IPS-15b (cell line): ENCODE results near the gene BACH2.
"Not testable (repeated sequence)": the region's sequence is repeated elsewhere in the genome, so short reads cannot be mapped to it uniquely, and the experiment has no call there.

Source experiments
- H3K27me3 ChIP-seq: one replicate; pipeline ENCODE4 v1.6.1; 2013; ENCODE audit warnings: low read length; ENCODE audit not compliant: control insufficient read depth, insufficient read depth
- H3K36me3 ChIP-seq: one replicate; pipeline ENCODE4 v1.6.1; 2013; ENCODE audit warnings: low read length; ENCODE audit not compliant: control insufficient read depth, insufficient read depth
- H3K4me1 ChIP-seq: one replicate; pipeline ENCODE4 v1.6.1; 2013; ENCODE audit warnings: mild to moderate bottlenecking, low read length; ENCODE audit not compliant: control insufficient read depth, insufficient read depth
- H3K4me3 ChIP-seq: one replicate; pipeline ENCODE4 v1.5.1; 2013; ENCODE audit warnings: low read depth, low read length
- H3K9ac ChIP-seq: one replicate; pipeline ENCODE4 v1.6.1; 2013; ENCODE audit warnings: low read depth, mild to moderate bottlenecking, low read length
- H3K9me3 ChIP-seq: one replicate; pipeline ENCODE4 v1.6.1; 2013; ENCODE audit warnings: mild to moderate bottlenecking, low read length; ENCODE audit not compliant: control insufficient read depth, insufficient read depth

Gene BACH2

DNA sequence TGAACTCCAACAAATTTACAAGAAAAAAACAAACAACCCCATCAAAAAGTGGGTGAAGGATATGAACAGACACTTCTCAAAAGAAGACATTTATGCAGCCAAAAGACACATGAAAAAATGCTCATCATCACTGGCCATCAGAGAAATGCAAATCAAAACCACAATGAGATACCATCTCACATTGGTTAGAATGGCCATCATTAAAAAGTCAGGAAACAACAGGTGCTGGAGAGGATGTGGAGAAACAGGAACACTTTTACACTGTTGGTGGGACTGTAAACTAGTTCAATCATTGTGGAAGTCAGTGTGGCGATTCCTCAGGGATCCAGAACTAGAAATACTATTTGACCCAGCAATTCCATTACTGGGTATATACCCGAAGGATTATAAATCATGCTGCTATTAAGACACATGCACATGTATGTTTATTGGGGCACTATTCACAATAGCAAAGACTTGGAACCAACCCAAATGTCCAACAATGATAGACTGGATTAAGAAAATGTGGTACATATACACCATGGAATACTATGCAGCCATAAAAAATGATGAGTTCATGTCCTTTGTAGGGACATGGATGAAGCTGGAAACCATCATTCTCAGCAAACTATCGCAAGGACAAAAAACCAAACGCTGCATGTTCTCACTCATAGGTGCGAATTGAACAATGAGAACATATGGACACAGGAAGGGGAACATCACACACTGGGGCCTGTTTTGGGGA lies 264.0 kb downstream of the BACH2 start:
- not testable (repeated sequence) for H3K27me3 ChIP-seq, H3K36me3 ChIP-seq, H3K9ac ChIP-seq, H3K9me3 ChIP-seq, H3K4me3 ChIP-seq, H3K4me1 ChIP-seq

DNA sequence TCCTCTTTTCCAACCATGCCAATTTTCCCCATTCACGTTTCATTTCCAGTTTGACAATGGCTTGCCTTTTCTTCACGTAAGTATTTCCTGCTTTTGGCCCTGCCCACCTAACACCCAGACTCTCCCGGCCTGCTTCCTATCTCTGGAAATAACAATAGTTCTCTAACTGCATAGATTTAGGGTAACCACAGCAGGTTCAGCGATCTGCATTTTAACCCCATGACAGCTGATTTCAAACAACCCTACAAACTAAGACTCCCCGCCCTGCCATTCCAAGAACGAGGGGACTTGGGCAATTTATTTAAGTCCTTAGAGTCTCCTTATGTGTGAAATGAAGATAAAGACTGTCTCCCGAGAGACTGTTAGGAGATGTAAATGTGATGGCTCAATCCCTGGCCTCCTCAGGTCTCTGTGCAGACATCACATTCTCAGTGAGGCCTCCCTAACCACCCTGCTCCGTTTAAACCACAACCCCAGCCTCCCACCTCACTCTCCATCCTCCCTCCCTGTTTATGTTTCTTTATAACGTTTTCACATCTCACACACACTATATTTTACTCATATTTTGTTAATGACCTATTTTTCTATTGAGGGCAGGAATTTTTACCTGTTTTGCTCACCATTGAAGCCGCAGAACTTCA lies 267.5 kb downstream of the BACH2 start:
- Histone ChIP-seq H3K9ac (no peak overlapping the region), H3K9me3 (no peaks in the 10 kb centered on the region), H3K4me3 (no peak overlapping the region), H3K27me3 (no peaks in the 10 kb centered on the region), H3K4me1 (no peaks in the 10 kb centered on the region), H3K36me3 (no peaks in the 10 kb centered on the region)

DNA sequence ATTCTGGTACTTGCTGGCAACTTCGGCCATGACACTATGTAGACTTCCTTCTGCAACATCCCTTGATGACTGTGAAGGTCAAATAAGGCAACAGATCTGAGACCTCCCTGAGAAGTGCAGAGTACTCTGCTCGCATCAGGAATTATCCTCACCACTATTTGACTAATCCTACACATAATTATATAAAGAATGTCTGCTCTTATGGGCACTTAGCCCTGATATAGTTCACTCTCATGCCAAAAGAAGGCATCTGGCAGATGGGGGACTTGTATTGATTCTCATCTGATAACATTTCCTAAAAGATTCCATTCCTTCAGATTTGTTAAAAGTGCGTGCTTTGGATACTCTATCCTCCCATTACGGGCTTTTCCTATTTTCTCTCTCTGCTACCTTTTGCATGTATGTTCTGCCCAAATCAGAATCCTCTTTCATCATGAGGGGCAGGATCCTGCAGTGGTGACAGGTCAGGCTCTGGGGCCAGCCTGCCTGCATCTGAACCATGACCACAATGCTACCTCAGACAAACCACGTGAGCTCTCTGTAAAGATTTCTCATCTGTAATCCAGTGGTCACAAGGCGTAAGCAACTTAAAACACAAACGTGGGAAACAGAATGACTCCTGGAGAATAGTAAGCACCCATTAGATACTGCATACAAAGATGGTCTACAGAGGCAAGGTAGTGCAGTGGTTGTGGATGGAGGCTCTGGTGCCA lies 268.4 kb downstream of the BACH2 start:
- no peak overlapping the region for H3K4me3 ChIP-seq
- no peaks in the 10 kb centered on the region for H3K4me1 ChIP-seq
- H3K9me3 ChIP-seq: no peaks in the 10 kb centered on the region
- no peak overlapping the region for H3K9ac ChIP-seq
- no peaks in the 10 kb centered on the region for H3K27me3 ChIP-seq
- no peaks in the 10 kb centered on the region for H3K36me3 ChIP-seq

DNA sequence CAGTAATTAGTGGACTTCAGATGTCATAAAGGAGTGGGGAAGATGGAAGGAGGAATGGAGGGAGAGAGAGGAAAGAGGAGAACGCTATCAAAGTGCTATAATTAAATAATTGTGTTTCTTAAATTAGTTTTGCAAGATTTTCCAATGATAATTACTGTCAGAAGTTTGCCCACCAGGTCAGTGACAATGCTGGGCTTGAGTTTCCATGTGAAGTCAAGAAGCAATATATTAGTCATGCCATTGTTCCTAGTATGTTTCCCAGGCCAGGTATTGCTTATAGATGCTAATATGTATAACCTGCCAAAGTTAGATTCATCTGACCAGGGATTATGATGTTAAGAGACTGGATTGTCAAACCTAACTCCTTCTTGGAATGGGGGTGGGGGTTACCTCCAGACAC lies 270.4 kb downstream of the BACH2 start:
- no peaks in the 10 kb centered on the region for H3K36me3 ChIP-seq
- H3K27me3 ChIP-seq: no peaks in the 10 kb centered on the region
- no peaks in the 10 kb centered on the region for H3K4me1 ChIP-seq
- H3K4me3 ChIP-seq: no peak overlapping the region
- H3K9me3 ChIP-seq: no peaks in the 10 kb centered on the region
- H3K9ac ChIP-seq: no peak overlapping the region

DNA sequence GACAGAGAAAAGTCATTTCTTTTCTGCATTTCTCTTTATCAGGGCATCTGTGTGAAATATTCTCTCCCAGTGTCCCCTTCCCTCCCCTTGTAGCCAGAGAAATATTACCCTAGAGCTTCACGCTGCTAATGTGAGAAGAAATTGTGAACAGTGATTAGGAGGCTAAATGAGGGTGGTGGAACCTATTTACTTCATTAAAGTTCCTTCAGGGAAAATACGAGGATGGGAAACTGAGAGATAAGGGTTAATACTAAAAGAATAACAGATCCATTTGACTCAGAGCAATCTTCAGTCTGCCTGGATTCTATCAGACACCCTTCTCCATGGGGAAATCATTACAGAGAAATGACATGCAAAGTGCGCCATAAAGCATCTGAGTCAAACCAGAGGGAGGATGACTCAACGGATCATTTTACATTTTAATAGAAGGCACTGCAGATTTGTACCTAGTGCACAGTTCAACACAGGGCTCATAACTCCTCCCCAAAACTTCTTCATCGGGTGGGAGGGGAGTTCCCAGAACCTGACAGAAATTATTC lies 271.1 kb downstream of the BACH2 start:
- Histone ChIP-seq H3K9me3 (no peaks in the 10 kb centered on the region), H3K27me3 (no peaks in the 10 kb centered on the region), H3K4me1 (no peaks in the 10 kb centered on the region), H3K36me3 (no peaks in the 10 kb centered on the region), H3K9ac (no peak overlapping the region), H3K4me3 (no peak overlapping the region)

DNA sequence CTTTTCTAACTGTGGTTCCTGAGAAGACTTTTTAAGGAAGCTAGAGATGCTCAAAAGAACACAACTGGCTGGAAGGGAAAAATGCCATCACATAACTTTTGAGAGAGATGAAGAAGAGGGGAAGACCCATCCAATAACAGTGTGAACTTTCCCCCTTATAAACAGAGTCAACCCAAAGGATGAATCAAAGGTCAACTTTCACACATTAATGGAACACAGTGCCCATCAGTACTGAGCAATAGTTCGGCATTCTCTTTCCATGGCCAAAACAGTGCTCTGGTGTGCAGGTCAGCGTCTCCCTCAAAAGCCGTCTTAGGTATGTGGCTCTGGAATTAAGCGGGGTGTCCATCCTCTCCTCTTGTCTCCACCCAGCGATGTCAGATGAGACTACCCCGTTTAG lies 272.0 kb downstream of the BACH2 start:
- Histone ChIP-seq H3K4me1 (no peaks in the 10 kb centered on the region), H3K4me3 (no peak overlapping the region), H3K27me3 (no peaks in the 10 kb centered on the region), H3K9ac (no peak overlapping the region), H3K36me3 (no peaks in the 10 kb centered on the region), H3K9me3 (no peaks in the 10 kb centered on the region)

DNA sequence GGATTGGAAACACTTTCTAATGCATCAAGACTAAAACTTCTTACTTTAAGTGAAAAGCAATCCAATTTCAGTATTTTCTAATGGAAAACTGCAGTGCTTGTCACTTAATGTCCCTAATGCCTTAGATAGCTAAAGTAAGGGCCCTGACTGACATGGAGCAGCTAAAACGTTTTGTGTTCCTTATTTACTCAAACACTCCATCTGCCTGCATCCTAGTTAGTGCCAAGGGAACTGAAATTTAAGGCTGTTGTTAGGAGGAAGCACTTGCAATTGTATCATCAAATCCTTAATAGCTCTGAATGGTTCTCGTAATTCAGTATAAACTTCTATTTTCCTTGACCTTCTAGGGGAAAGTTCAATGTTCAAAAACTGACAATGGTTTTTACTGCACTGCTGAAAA lies 274.9 kb downstream of the BACH2 start:
- Histone ChIP-seq H3K4me1 (no peaks in the 10 kb centered on the region), H3K36me3 (no peaks in the 10 kb centered on the region), H3K4me3 (no peak overlapping the region), H3K9me3 (no peaks in the 10 kb centered on the region), H3K9ac (no peak overlapping the region), H3K27me3 (no peaks in the 10 kb centered on the region)

DNA sequence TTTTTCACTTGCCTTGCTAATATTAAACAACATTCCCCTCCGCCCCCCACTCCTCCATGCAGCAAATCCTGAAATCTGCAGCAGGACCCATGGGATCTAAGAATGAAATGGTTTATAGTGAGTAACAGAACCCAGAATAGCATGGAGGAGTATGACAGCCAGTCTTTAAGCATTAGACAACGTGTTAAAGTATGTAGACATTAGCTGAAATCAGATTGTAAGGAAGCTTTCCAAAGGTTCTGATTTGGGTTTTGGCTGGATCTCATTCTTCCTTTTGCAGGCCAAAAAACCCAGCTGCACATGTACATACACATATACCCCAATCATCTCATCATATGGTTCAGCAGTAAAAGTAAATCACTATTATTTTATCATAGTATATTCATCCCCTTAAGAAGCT lies 275.9 kb downstream of the BACH2 start:
- Histone ChIP-seq H3K36me3 (no peaks in the 10 kb centered on the region), H3K9ac (no peak overlapping the region), H3K4me3 (no peak overlapping the region), H3K4me1 (no peaks in the 10 kb centered on the region), H3K9me3 (no peaks in the 10 kb centered on the region), H3K27me3 (no peaks in the 10 kb centered on the region)

DNA sequence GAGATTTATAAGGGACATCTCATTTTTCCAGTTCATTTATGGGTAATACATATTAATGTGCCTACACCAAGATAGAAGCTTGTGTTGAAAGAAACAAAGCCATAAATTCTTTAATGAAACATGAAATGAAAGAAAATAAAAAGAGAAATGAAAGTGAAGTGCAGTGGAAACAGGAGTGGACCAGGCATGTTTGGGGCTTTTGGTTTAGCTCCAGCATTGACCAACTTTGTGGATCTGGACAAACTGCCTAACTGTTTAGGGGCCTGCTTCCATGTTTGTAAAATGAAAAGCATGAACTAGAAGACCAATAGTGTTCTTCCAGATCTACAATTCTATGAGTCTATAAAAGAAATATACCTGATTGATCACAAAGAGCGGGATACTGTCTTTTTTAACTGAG lies 277.4 kb downstream of the BACH2 start:
- no peak overlapping the region for H3K4me3 ChIP-seq
- H3K27me3 ChIP-seq: no peaks in the 10 kb centered on the region
- H3K36me3 ChIP-seq: no peaks in the 10 kb centered on the region
- H3K4me1 ChIP-seq: no peaks in the 10 kb centered on the region
- no peaks in the 10 kb centered on the region for H3K9me3 ChIP-seq
- no peak overlapping the region for H3K9ac ChIP-seq

DNA sequence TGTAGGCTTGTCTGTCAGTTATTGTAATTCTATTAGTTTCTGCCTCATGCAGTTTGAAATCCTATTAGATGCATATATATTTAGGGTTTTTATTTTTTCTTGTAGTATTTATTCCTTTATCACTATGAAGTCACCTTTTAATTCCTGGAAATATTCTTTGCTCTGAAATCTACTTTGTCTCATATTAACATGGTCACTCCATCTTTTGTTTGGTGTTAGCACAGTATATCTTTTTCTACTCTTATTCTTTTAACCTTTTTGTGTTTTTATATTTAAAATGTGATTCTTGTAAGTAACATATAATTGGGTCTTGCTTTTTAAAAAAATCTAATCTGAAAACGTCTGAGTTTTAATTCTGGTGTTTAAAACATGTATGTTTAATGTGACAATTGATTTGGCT lies 280.8 kb downstream of the BACH2 start:
- Histone ChIP-seq H3K4me3 (no peak overlapping the region), H3K9ac (no peak overlapping the region), H3K27me3 (no peaks in the 10 kb centered on the region), H3K9me3 (no peaks in the 10 kb centered on the region), H3K36me3 (no peaks in the 10 kb centered on the region), H3K4me1 (no peaks in the 10 kb centered on the region)

DNA sequence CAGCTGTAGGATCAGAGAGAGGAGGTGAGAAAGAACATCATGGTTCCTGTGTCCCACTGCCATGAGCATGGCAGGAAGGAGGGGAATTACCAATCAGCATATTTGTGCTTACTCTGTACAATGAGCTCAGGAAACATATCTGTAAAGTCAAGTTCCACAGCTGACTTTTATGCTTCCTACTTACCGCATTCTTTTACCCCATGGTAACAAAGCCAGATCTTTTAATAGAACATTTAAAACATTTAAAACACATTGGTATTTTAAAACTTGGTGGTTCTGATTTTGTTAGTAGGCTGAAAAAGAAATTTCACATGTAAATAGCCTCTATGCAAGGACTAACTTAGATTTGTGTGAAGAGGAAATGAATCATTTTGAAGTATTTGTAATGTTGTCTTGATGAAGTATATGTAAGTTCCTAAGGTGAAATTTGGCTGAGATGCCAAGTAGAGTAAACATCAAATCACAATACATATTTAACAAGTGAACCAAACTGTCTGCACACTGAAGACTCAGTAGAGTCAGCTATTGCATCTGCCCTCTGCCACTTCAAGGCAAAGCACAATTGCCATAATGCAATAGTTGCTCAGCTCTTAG lies 287.6 kb downstream of the BACH2 start:
- no peaks in the 10 kb centered on the region for H3K27me3 ChIP-seq
- no peak overlapping the region for H3K9ac ChIP-seq
- H3K9me3 ChIP-seq: no peaks in the 10 kb centered on the region
- H3K4me3 ChIP-seq: no peak overlapping the region
- H3K4me1 ChIP-seq: no peaks in the 10 kb centered on the region
- no peaks in the 10 kb centered on the region for H3K36me3 ChIP-seq
